ENCODE measurements around the gene RALGPS1.

DNA sequence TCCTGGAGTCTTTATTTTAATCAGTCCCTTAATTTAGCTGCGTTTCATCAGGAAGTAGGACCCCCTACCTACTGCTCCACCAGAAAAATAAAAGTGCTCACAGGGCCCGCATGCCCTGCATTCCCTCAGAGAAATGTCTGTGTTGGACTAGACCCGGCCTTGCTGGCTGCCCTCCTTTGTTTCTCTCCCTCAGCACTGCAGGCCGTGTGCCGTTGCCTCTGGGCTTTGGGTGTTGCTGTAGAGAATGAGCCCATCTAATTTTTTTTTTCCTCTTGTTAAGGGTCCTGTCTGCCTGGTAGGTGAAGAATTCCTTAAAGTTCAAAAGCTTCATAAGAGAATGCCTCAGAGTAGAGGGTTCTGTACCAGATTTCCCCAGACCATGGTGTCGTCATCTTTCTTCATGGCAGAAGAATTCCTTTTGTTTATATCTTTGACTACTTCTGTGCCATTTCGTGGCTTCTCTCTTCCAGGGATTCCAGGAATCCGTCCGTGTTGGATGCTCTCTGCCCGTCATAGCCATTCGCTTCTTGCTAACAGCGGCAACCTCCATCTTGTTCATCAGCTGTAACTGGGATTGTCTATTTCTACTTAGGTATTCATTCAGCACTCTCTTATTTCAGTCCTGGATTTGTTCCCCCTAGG lies 257.6 kb downstream of the RALGPS1 start:
- TF ChIP-seq, protein P1, sequence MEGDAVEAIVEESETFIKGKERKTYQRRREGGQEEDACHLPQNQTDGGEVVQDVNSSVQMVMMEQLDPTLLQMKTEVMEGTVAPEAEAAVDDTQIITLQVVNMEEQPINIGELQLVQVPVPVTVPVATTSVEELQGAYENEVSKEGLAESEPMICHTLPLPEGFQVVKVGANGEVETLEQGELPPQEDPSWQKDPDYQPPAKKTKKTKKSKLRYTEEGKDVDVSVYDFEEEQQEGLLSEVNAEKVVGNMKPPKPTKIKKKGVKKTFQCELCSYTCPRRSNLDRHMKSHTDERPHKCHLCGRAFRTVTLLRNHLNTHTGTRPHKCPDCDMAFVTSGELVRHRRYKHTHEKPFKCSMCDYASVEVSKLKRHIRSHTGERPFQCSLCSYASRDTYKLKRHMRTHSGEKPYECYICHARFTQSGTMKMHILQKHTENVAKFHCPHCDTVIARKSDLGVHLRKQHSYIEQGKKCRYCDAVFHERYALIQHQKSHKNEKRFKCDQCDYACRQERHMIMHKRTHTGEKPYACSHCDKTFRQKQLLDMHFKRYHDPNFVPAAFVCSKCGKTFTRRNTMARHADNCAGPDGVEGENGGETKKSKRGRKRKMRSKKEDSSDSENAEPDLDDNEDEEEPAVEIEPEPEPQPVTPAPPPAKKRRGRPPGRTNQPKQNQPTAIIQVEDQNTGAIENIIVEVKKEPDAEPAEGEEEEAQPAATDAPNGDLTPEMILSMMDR (IDR thresholded peaks at IDR 0.05 in 8 of 11, conservative IDR thresholded peaks at IDR 0.05 in 3 of 11), result no peak
- TF ChIP-seq POLR2A (IDR thresholded peaks at IDR 0.05) (no peak), POLR2AphosphoS5 (IDR thresholded peaks at IDR 0.05) (no peak)
